GM23338 (cell line): Measurements from ENCODE around the gene CSTB. TPM values are rescaled to one million over a fixed set of nuclear protein-coding genes. Genes with fewer than 3 reads are reported as not detected.

Experiments used
- ATAC-seq: fragments of 200-7000 bp; cut with Tn5 transposase; 3 replicates; pipeline ENCODE4 v1.9.1; 2020
- DNase-seq: peaks from one replicate; pipeline ENCODE4 v3.0.0-alpha.2; 2015; ENCODE audit warnings: low spot score
- H2AFZ ChIP-seq: fragments of 200-600 bp; sonication (generic); 2 replicates; pipeline ENCODE4 v1.8.0; 2016; ENCODE audit warnings: antibody characterized with exemption, mild to moderate bottlenecking, moderate library complexity
- H3F3A ChIP-seq: fragments of 200-600 bp; sonication (generic); replicated peaks from 2 replicates; pipeline ENCODE4 v1.8.0; 2017; ENCODE audit warnings: antibody characterized with exemption, mixed run types, low read depth
- H3K27ac ChIP-seq: fragments of 200-600 bp; sonication (generic); 2 replicates; pipeline ENCODE4 v1.6.1; 2016; ENCODE audit warnings: low read depth
- H3K27me3 ChIP-seq: fragments of 200-600 bp; sonication (generic); 2 replicates; pipeline ENCODE4 v1.8.0; 2016; ENCODE audit warnings: mild to moderate bottlenecking, mixed run types, moderate library complexity; ENCODE audit not compliant: insufficient read depth
- H3K36me3 ChIP-seq: fragments of 200-600 bp; sonication (generic); 2 replicates; pipeline ENCODE4 v1.8.0; 2016; ENCODE audit warnings: mild to moderate bottlenecking; ENCODE audit not compliant: insufficient read depth
- H3K4me1 ChIP-seq: fragments of 200-600 bp; sonication (generic); 2 replicates; pipeline ENCODE4 v1.8.0; 2016; ENCODE audit warnings: mild to moderate bottlenecking, moderate library complexity; ENCODE audit not compliant: insufficient read depth
- H3K4me2 ChIP-seq: fragments of 200-600 bp; sonication (generic); 2 replicates; pipeline ENCODE4 v1.7.1; 2017; ENCODE audit warnings: mixed run types
- H3K4me3 ChIP-seq: fragments of 200-600 bp; sonication (generic); 2 replicates; pipeline ENCODE4 v1.6.1; 2016; ENCODE audit warnings: mixed run types
- H3K79me2 ChIP-seq: fragments of 200-600 bp; sonication (generic); replicated peaks from 2 replicates; pipeline ENCODE4 v1.8.0; 2017; ENCODE audit warnings: mild to moderate bottlenecking; ENCODE audit not compliant: insufficient read depth
- H3K9me2 ChIP-seq: fragments of 200-600 bp; sonication (generic); 2 replicates; pipeline ENCODE4 v1.8.0; 2017; ENCODE audit not compliant: insufficient read depth
- H4K20me1 ChIP-seq: fragments of 200-600 bp; sonication (generic); replicated peaks from 2 replicates; pipeline ENCODE4 v1.8.0; 2017; ENCODE audit warnings: mild to moderate bottlenecking; ENCODE audit not compliant: insufficient read depth
- H3K27ac Mint-ChIP-seq: 2 replicates; pipeline ENCODE4 v1.8.0; 2020; ENCODE audit warnings: inconsistent platforms, mild to moderate bottlenecking, moderate library complexity, mixed read lengths
- H3K27me3 Mint-ChIP-seq: 3 replicates; pipeline ENCODE4 v1.8.0; 2022; ENCODE audit warnings: low read depth, mild to moderate bottlenecking, moderate library complexity, mixed read lengths, inconsistent platforms; ENCODE audit not compliant: insufficient read depth, poor library complexity
- H3K36me3 Mint-ChIP-seq: 3 replicates; pipeline ENCODE4 v1.8.0; 2021; ENCODE audit warnings: low read depth, mild to moderate bottlenecking, inconsistent platforms, moderate library complexity, mixed read lengths
- H3K4me1 Mint-ChIP-seq: 3 replicates; pipeline ENCODE4 v1.8.0; 2020; ENCODE audit warnings: mild to moderate bottlenecking, inconsistent platforms, mixed read lengths
- H3K4me3 Mint-ChIP-seq: 3 replicates; pipeline ENCODE4 v1.8.0; 2021; ENCODE audit warnings: moderate library complexity, mild to moderate bottlenecking, inconsistent platforms, mixed read lengths
- H3K9me3 Mint-ChIP-seq: 3 replicates; pipeline ENCODE4 v1.8.0; 2020; ENCODE audit warnings: moderate library complexity, mild to moderate bottlenecking, inconsistent platforms, mixed read lengths
- CTCF ChIP-seq, 2 experiments: fragments of 200-600 bp in 1 of 2; sonication (generic) in 1 of 2; conservative IDR thresholded peaks; 2 replicates each; pipeline versions ENCODE4 v1.5.1 to v1.6.1; 2016 to 2017; ENCODE audit warnings: antibody characterized with exemption in 2 of 2, low read depth in 2 of 2, mild to moderate bottlenecking in 2 of 2, moderate library complexity in 1 of 2
- ETS1 ChIP-seq: IDR thresholded peaks from 2 replicates; pipeline ENCODE4 v1.6.1; 2016; ENCODE audit warnings: antibody characterized with exemption
- EZH2 ChIP-seq: fragments of 200-600 bp; sonication (generic); IDR thresholded peaks from one replicate; pipeline ENCODE4 v1.8.0; 2017; ENCODE audit warnings: antibody characterized with exemption, mild to moderate bottlenecking, low read depth; ENCODE audit not compliant: unreplicated experiment
- EZH2phosphoT487 ChIP-seq: fragments of 200-600 bp; sonication (generic); IDR thresholded peaks from one replicate; pipeline ENCODE4 v1.8.1; 2018; ENCODE audit warnings: antibody characterized with exemption; ENCODE audit not compliant: unreplicated experiment
- JUNB ChIP-seq: IDR thresholded peaks from one replicate; pipeline ENCODE4 v1.6.1; 2016; ENCODE audit warnings: antibody characterized with exemption; ENCODE audit not compliant: unreplicated experiment
- NANOG ChIP-seq: IDR thresholded peaks from 2 replicates; pipeline ENCODE4 v1.6.1; 2016; ENCODE audit warnings: antibody characterized with exemption, borderline replicate concordance
- POLR2AphosphoS5 ChIP-seq: IDR thresholded peaks from 2 replicates; pipeline ENCODE4 v1.6.1; 2016; ENCODE audit warnings: antibody characterized with exemption, low read depth
- ZNF114 ChIP-seq: fragments of 250-450 bp; sonication (Bioruptor Pico); IDR thresholded peaks from 2 replicates; pipeline ENCODE4 v1.5.0; 2020; ENCODE audit warnings: mild to moderate bottlenecking, moderate library complexity
- ZNF331 ChIP-seq: fragments of 250-450 bp; sonication (Bioruptor Pico); IDR thresholded peaks from 2 replicates; pipeline ENCODE4 v1.5.0; 2020; ENCODE audit warnings: low read depth, mild to moderate bottlenecking, moderate library complexity
- polyA plus RNA-seq: library from polyadenylated mRNA; unstranded; fragments of >200 nt; fragmentation: Nextera tagmentation; extraction: Ambion mirVana; gene quantifications from 2 replicates; pipeline ENCODE4 v1.2.1, GENCODE V29; 2016
- total RNA-seq: library from RNA; depleted of rRNA; stranded (reverse); fragments of >200 nt; shearing (Covaris generic); gene quantifications from 2 replicates; pipeline ENCODE4 v1.2.3, GENCODE V29; 2014

CSTB gene
- total and polyA plus RNA-seq, 2 experiments from 2014 or later = 10.0 to 142 TPM

- TF ChIP-seq CTCF (conservative IDR thresholded peaks at IDR 0.05; ENCODE audit: low read depth in 2 of 2) (no peak), ZNF114 (CRISPR knock-in tag) (no peak), EZH2phosphoT487 (no peak), EZH2 (no peak), ETS1 (no peak), POLR2AphosphoS5 (no peak), ZNF331 (CRISPR knock-in tag) (no peak), JUNB (no peak)
These were observed 22.7 kb downstream of the CSTB start (continued) for GRCh38 chr21:43753439-43753799.

- H3K9me2 ChIP-seq = no peaks in the 10 kb centered on the region
- no peaks in the 10 kb centered on the region for H3K36me3 ChIP-seq
- Mint-ChIP-seq H3K4me3 (no peak overlapping the region), H3K27me3 (peaks cover 7% of the 10 kb centered on the region), H3K36me3 (peaks cover 44% of the 10 kb centered on the region), H3K4me1 (no peaks in the 10 kb centered on the region), H3K27ac (no peak overlapping the region), H3K9me3 (no peaks in the 10 kb centered on the region)
- DNase-seq (no peak), ATAC-seq (no peak)
- H3K27me3 ChIP-seq = no peaks in the 10 kb centered on the region
- no peaks in the 10 kb centered on the region for H3F3A ChIP-seq
- no peaks in the 10 kb centered on the region for H4K20me1 ChIP-seq
- H3K4me3 ChIP-seq = no peak overlapping the region
- no peaks in the 10 kb centered on the region for H3K79me2 ChIP-seq
- no peak overlapping the region for H2AFZ ChIP-seq
- H3K4me2 ChIP-seq = no peak overlapping the region
- H3K27ac ChIP-seq = no peak overlapping the region
- no peak for TF ChIP-seq NANOG
- H3K4me1 ChIP-seq = no peaks in the 10 kb centered on the region
These were observed 23.2 kb downstream of the CSTB start for GRCh38 chr21:43752758-43753438.

GRCh38 chr21:43751955-43752591 lies 24.0 kb downstream of the CSTB start:
- H3K4me1 Mint-ChIP-seq = no peaks in the 10 kb centered on the region
- Histone ChIP-seq H2AFZ (no peak overlapping the region), H3K4me3 (no peak overlapping the region), H3K79me2 (no peaks in the 10 kb centered on the region), H3F3A (no peaks in the 10 kb centered on the region), H3K27me3 (no peaks in the 10 kb centered on the region), H3K4me1 (no peaks in the 10 kb centered on the region), H3K27ac (no peak overlapping the region), H4K20me1 (no peaks in the 10 kb centered on the region), H3K36me3 (no peaks in the 10 kb centered on the region), H3K9me2 (no peaks in the 10 kb centered on the region), H3K4me2 (no peak overlapping the region)
- ATAC-seq = no peak
- no peak for DNase-seq
- TF ChIP-seq ZNF114 (CRISPR knock-in tag) (no peak), ETS1 (no peak), NANOG (no peak)
- H3K9me3 Mint-ChIP-seq = no peaks in the 10 kb centered on the region
- H3K36me3 Mint-ChIP-seq = peaks cover 51% of the 10 kb centered on the region
- H3K27me3 Mint-ChIP-seq = peaks cover 7% of the 10 kb centered on the region
- H3K27ac Mint-ChIP-seq = no peak overlapping the region
- no peak overlapping the region for H3K4me3 Mint-ChIP-seq
